Duodenal mucosa (tissue), 2 donors: ENCODE results near the gene EML1.

Source experiments
- H3K27ac ChIP-seq: one replicate; pipeline ENCODE4 v1.7.0; 2013; ENCODE audit warnings: low read depth, low read length
- H3K27me3 ChIP-seq, 2 donors: one replicate each; pipeline ENCODE4 v1.7.0; 2013; ENCODE audit warnings: low read length in 2 of 2, control low read depth in 1 of 2; ENCODE audit not compliant: insufficient read depth in 2 of 2, control insufficient read depth in 1 of 2
- H3K36me3 ChIP-seq, 2 donors: one replicate each; pipeline ENCODE4 v1.7.0; 2013; ENCODE audit warnings: low read length in 2 of 2, control low read depth in 1 of 2; ENCODE audit not compliant: insufficient read depth in 2 of 2, control insufficient read depth in 1 of 2
- H3K4me1 ChIP-seq, 2 donors: one replicate each; pipeline ENCODE4 v1.7.0; 2013; ENCODE audit warnings: low read length in 2 of 2, control low read depth in 1 of 2; ENCODE audit not compliant: insufficient read depth in 2 of 2, control insufficient read depth in 1 of 2
- H3K4me3 ChIP-seq, 2 donors: one replicate each; pipeline ENCODE4 v1.7.0; 2013; ENCODE audit warnings: low read length in 2 of 2, low read depth in 1 of 2
- H3K9ac ChIP-seq, 2 donors: one replicate each; pipeline ENCODE4 v1.7.0; 2013; ENCODE audit warnings: low read length in 2 of 2, low read depth in 1 of 2
- H3K9me3 ChIP-seq, 2 donors: one replicate each; pipeline ENCODE4 v1.7.0; 2013; ENCODE audit warnings: low read length in 2 of 2, control low read depth in 1 of 2; ENCODE audit not compliant: control insufficient read depth in 1 of 2

Gene EML1

DNA sequence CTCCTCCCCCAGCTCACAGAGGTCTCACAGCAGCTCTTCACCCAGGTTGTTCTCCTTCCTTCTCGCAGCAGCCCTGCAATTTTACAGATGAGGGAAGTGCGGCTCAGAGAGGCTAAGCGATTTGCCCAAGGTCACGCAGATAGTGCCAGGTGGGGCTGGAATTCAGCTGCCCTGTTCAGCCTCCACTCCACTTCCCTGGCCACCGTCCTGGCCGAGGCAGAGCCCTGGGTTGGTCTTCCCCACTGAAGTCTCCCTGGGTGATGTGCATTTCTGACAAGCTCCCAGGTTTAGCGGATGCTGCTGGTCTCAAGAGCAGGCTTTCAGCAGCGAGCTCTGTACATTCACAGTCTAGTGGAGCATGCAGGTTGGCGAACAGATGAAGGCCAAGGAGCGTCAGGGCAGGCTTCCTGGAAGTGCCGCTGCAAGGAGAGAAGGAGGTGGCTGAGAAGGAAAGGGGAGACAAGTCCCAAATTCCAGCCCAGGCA, 28.9 kb upstream of the EML1 start:
- Histone ChIP-seq H3K27me3 (no peaks in the 10 kb centered on the region), H3K27ac (no peak overlapping the region), H3K4me1 (no peaks in the 10 kb centered on the region), H3K9ac (no peak overlapping the region), H3K4me3 (no peak overlapping the region), H3K36me3 (no peaks in the 10 kb centered on the region), H3K9me3 (no peaks in the 10 kb centered on the region)

DNA sequence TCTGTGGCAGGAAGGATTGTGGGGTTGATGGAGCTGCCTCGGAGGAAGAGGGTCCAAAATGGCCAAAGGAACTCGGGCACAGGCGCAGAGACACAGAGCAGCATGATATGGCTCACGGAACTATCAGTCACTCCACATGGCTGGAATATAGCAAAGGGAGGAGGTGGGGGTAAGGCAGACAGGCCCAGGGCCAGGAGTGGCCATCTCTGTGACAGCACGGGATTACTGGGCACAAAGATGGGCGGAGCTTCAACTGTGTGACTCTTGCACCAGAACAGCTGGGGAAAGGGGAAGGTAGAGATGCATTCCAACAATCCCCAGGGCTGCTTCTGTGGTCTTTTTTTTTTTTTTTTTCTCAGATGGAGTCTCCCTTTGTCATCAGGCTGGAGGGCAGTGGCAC, 24.8 kb upstream of the EML1 start:
- Histone ChIP-seq H3K27ac (no peak overlapping the region), H3K4me3 (no peak overlapping the region)

DNA sequence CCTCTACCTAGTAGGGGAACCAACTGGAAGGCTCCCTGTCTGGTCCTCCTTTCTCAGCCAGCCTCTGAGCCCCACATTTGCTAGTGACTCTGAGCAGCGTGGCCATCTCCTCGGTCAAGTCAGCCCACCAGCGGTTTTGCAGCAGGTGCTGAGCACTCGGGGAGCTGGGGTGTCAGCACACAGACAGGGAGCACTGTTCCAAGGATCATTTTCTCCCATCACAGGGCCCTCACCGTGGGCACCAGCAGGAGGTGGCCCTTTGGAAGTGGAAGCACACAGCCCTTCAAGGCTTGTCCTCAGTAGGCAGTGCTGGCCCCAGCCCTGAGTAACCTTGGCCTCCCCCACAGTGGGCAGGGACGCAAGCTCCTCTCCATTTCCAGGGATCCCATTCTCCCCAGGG, 24.1 kb upstream of the EML1 start:
- H3K4me3 ChIP-seq: no peak overlapping the region
- peaks cover 0 to 2% of the 10 kb centered on the region in 2 donors for H3K4me1 ChIP-seq
- H3K9me3 ChIP-seq: no peaks in the 10 kb centered on the region
- no peak overlapping the region for H3K27ac ChIP-seq
- H3K36me3 ChIP-seq: no peaks in the 10 kb centered on the region
- H3K27me3 ChIP-seq: no peaks in the 10 kb centered on the region
- H3K9ac ChIP-seq: no peak overlapping the region

More for the DNA sequence above, 24.8 kb upstream of the EML1 start:
- Histone ChIP-seq H3K4me1 (no peaks in the 10 kb centered on the region), H3K36me3 (no peaks in the 10 kb centered on the region), H3K9me3 (no peaks in the 10 kb centered on the region), H3K9ac (no peak overlapping the region), H3K27me3 (no peaks in the 10 kb centered on the region)

DNA sequence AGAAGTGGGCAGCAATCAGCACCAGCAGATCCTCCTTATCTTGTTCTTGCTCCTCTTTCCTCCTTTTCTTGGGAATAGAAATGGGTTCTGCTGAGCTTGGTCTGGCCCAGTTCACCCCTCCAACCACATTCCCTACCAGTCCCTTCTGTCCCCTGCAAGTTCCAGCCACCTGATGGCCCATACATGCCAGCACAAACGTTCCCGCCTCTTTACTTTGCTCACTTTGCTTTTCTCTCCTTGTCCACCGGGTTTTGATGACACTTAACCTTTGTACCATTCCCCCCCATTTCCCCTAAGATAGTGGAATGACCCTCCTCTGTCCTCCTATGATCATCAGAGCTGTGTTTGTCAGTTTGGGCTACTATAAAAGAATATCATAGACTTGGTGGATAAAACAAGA, 23.4 kb upstream of the EML1 start:
- Histone ChIP-seq H3K4me3 (no peak overlapping the region), H3K9me3 (no peaks in the 10 kb centered on the region), H3K27ac (no peak overlapping the region), H3K4me1 (peaks cover 0 to 7% of the 10 kb centered on the region in 2 donors), H3K36me3 (no peaks in the 10 kb centered on the region), H3K9ac (no peak overlapping the region), H3K27me3 (no peaks in the 10 kb centered on the region)

DNA sequence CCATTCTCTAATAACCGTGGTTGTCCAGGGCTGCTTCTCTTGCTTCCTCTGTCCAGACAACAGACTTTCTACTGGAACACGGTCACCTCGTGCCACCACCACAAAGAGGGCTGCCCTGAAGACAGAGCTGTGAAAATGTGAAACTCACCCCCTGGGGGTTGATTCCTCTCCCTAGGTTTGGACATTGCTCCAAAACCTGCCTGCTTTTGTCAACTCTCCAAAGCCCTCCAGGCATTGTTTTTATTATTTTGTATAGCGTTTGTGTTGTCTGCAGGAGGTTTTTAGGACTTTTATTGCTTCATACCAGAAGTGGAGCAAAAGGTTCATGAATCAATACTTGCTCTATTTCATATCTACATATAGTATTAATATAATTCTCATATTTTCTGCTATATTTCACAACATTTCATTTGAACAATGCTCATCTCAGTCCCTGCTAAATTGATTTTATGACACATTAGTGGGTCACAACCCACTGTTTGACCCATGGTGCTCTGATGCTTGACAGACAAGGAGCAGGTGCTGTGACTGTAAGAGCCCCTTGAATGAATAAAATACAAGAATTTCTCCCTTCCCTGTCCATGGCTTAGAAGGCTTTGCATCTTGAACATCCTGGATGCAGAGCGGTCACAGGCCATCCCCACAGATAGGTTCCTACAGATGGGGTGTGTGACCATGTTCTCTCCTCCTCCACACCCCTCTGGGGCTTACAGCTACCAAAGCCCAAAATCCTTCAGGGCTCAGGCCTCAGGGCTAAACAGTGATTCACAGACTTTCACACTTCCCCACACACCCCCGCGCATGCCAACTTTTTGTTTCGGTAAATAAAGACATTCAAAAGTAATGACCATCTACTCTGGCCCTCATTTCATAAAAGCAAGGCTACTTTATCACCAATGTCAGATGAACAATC, 20.6 kb upstream of the EML1 start:
- Histone ChIP-seq H3K36me3 (no peaks in the 10 kb centered on the region), H3K4me3 (no peak overlapping the region), H3K9me3 (no peaks in the 10 kb centered on the region), H3K4me1 (peaks cover 0 to 7% of the 10 kb centered on the region in 2 donors), H3K27ac (no peak overlapping the region), H3K27me3 (no peaks in the 10 kb centered on the region), H3K9ac (no peak overlapping the region)

DNA sequence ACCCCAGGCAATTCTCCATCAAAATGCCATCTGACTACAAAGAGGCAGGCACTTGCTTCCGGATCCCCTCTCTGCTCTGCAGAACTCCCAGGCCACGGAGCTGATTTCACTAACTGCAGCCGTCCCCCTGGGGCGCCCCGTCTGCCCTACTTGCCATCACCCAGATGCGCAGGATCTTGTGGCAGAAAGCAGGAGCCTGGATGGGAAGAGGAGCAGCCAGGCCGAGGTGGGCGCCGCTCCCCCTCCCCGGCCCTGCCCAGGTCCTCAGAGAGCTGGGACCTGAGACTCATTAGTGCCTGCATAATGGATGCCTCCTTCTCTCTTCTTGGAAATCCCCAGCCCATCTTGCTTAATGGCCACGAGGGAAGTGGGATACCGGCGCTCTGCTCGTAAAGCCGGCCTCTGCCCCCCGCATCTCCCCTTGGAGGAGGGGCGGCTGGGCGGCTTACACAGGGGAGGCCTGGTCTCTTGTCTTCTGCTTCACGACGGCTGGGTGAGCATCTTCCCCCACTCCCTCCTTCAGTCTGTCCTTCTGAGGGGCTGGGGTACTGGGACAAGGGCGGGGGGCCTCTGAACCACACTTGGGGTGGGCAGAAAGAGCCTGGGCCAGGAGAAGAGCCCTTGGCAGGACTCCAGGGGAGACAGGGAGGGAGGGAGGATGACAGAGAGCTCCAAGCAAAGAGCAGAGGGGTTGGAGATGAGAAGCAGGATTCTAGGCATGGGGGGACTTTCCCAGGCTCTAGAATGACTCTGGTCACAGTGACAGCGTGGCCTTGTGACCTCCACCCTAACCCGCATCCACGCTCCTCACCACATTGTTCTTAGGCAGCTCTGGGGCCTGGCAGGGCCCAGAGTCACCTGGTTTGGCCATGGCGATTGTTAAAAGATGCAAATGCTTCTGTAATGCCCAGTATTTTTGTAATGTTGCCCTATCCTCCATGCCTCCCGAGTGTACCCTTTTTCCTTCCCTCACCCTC, 19.4 kb upstream of the EML1 start:
- H3K27me3 ChIP-seq: no peaks in the 10 kb centered on the region
- no peaks in the 10 kb centered on the region for H3K36me3 ChIP-seq
- no peak overlapping the region for H3K4me3 ChIP-seq
- H3K4me1 ChIP-seq: peaks cover 0 to 7% of the 10 kb centered on the region in 2 donors
- H3K27ac ChIP-seq: no peak overlapping the region
- no peaks in the 10 kb centered on the region for H3K9me3 ChIP-seq
- H3K9ac ChIP-seq: no peak overlapping the region

DNA sequence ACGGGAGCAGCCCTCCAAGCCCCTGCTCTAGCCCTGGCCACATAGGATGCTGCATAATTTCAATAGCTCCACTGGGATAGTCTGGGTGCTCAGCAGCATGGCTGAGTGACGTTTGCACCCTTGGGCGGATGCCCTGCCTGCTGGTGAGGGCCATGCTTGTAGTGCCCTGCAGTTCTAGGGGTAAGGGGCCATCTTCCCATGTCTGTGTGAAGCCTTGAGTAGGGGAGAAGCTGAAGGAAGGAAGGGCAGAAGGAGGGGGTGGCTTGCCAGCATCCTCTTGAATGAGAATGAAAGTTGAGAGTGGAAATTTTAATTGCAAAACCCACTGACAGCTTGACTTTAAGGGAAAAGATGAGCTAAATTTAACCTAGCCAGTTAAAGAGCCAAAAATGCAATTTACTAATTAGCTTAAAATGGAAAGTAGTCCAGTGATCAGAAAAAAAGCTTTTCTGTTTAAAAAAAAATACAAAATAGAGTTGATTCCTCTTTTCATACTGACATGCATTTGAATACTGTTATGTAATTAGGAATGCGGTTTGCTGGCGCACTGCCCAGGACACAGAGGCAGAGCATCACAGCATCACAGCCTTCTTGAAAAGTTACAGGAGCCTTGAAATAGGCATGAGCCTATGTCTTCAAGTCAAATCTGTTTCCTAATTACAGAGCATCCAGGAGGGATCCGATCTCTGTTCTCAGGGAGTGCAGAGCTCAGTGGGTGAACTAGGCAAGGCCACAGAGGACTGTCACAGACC, 18.5 kb upstream of the EML1 start:
- no peak overlapping the region for H3K9ac ChIP-seq
- H3K4me3 ChIP-seq: no peak overlapping the region
- H3K27ac ChIP-seq: no peak overlapping the region

DNA sequence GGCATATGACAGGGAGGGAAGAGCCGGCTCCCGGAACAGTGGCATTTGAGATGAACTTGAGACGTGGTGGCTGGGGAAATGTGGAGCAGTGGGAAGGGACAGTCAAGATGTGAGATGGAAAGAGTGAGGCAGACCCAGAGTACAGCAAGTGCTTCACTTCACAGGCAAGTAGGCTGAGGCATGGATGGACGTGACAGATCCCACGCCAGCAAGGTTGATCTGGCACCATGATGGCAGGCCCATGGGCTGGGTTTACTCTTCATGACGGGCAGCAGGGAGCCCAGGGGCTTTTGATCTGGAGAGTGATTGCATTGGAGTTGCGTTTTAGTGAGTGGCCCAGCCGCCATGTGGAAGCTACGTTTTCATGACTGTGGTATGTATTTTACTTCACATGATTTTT, 17.9 kb upstream of the EML1 start:
- Histone ChIP-seq H3K27me3 (no peaks in the 10 kb centered on the region), H3K36me3 (no peaks in the 10 kb centered on the region), H3K9me3 (no peaks in the 10 kb centered on the region), H3K27ac (no peak overlapping the region), H3K4me1 (peaks cover 0 to 7% of the 10 kb centered on the region in 2 donors), H3K4me3 (no peak overlapping the region), H3K9ac (no peak overlapping the region)

More for the DNA sequence above, 18.5 kb upstream of the EML1 start:
- Histone ChIP-seq H3K27me3 (no peaks in the 10 kb centered on the region), H3K9me3 (no peaks in the 10 kb centered on the region), H3K4me1 (peaks cover 0 to 7% of the 10 kb centered on the region in 2 donors), H3K36me3 (no peaks in the 10 kb centered on the region)

DNA sequence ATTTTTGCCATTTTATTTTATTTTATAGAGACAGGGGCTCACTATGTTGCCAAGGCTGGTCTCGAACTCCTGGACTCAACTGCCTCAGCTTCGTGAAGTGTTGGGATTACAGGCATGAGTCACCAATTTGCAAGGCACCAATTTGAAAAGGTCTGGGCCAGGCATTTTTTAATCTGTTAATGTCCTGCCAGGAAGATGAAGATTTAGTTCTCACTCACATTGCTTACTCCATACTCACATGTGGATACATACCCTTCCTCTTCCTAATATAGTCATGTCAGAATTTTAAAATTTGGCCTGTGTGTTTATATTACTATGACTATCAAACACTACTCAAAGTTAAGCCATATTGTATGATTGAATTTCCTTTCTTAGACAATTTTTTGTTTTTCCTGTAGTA, 15.3 kb upstream of the EML1 start:
- Histone ChIP-seq H3K4me3 (no peak overlapping the region), H3K27ac (no peak overlapping the region), H3K4me1 (peaks cover 0 to 7% of the 10 kb centered on the region in 2 donors), H3K9ac (no peak overlapping the region), H3K36me3 (no peaks in the 10 kb centered on the region), H3K27me3 (no peaks in the 10 kb centered on the region), H3K9me3 (no peaks in the 10 kb centered on the region)
